GM19372 (cell line): ENCODE data around the gene BTBD9.

Source experiments
- ATAC-seq: cut with Tn5 transposase; IDR thresholded peaks from one replicate; pipeline ENCODE4 v1.9.1; 2021; ENCODE audit warnings: mild to moderate bottlenecking, low read depth, moderate library complexity; ENCODE audit not compliant: unreplicated experiment

The BTBD9 gene

GRCh38 chr6:38221251-38221650 is 418.5 kb downstream of the BTBD9 start:
- no peak for ATAC-seq

- no peak for ATAC-seq
These were observed 419.5 kb downstream of the BTBD9 start for GRCh38 chr6:38220069-38220723.

GRCh38 chr6:38218235-38218634 is 421.5 kb downstream of the BTBD9 start:
- ATAC-seq = no peak

- no peak for ATAC-seq
These were observed 423.3 kb downstream of the BTBD9 start for GRCh38 chr6:38216451-38216850.

GRCh38 chr6:38215651-38216311 is 423.9 kb downstream of the BTBD9 start:
- ATAC-seq = no peak

GRCh38 chr6:38215225-38215624 is 424.5 kb downstream of the BTBD9 start:
- no peak for ATAC-seq

GRCh38 chr6:38214159-38214558 is 425.6 kb downstream of the BTBD9 start:
- ATAC-seq = no peak

- ATAC-seq = no peak
These were observed 426.5 kb downstream of the BTBD9 start for GRCh38 chr6:38213251-38213658.

GRCh38 chr6:38212579-38212978 is 427.1 kb downstream of the BTBD9 start:
- no peak for ATAC-seq

GRCh38 chr6:38212116-38212515 is 427.6 kb downstream of the BTBD9 start:
- no peak for ATAC-seq

GRCh38 chr6:38209371-38210260 is 430.1 kb downstream of the BTBD9 start:
- no peak for ATAC-seq

GRCh38 chr6:38208028-38208427 is 431.7 kb downstream of the BTBD9 start:
- no peak for ATAC-seq

GRCh38 chr6:38207375-38207774 is 432.4 kb downstream of the BTBD9 start:
- ATAC-seq = no peak

- no peak for ATAC-seq
These were observed 441.5 kb downstream of the BTBD9 start for GRCh38 chr6:38198219-38198618.

- no peak for ATAC-seq
These were observed 444.6 kb downstream of the BTBD9 start for GRCh38 chr6:38195113-38195635.

GRCh38 chr6:38194589-38194988 is 445.1 kb downstream of the BTBD9 start:
- ATAC-seq = no peak

GRCh38 chr6:38194282-38194572 is 445.5 kb downstream of the BTBD9 start:
- no peak for ATAC-seq

- no peak for ATAC-seq
These were observed 446.0 kb downstream of the BTBD9 start for GRCh38 chr6:38193481-38194281.

- ATAC-seq = no peak
These were observed 446.7 kb downstream of the BTBD9 start for GRCh38 chr6:38193051-38193450.

- ATAC-seq = no peak
These were observed 447.2 kb downstream of the BTBD9 start for GRCh38 chr6:38192487-38192886.

- ATAC-seq = no peak
These were observed 447.7 kb downstream of the BTBD9 start for GRCh38 chr6:38192011-38192410.
